Body of pancreas (tissue), 4 donors: Measurements from ENCODE around the gene NCOA1.

Source experiments
- POLR2A ChIP-seq, 3 donors: fragments of 450-650 bp; IDR thresholded peaks; one replicate each; pipeline ENCODE4 v1.6.1; 2016; ENCODE audit warnings: antibody characterized with exemption in 3 of 3, mild to moderate bottlenecking in 2 of 3
- TF ChIP-seq, protein P1 (sequence below), 7 experiments: fragments of 450-650 bp in 4 of 7; fragments of 200-600 bp in 3 of 7; sonication (generic) in 3 of 7; IDR thresholded peaks; one replicate each; pipeline ENCODE4 v1.5.1; 2016 to 2019; ENCODE audit warnings: antibody characterized with exemption in 7 of 7

DNA sequence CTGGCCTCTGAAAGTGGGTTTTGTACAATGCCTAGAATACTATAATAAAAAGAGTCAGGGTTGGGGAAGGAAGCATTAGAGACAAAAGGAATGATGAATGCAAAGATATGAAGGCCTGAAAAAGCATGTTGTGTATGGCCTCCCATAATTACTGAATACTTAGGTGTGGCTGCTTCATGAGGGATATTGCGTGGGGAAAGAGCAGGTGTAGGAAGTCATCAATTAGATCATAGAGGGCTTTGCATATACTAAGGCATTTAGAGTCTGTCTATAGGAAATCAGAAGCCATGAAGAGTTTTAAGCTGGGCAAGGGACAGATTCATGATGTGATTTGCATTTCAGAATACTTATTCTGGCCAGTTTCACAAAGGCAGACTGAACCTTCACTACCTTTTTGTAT lies 48.2 kb downstream of the NCOA1 start:
- no peak for TF ChIP-seq POLR2A (IDR thresholded peaks at IDR 0.05)
- TF ChIP-seq, protein P1, sequence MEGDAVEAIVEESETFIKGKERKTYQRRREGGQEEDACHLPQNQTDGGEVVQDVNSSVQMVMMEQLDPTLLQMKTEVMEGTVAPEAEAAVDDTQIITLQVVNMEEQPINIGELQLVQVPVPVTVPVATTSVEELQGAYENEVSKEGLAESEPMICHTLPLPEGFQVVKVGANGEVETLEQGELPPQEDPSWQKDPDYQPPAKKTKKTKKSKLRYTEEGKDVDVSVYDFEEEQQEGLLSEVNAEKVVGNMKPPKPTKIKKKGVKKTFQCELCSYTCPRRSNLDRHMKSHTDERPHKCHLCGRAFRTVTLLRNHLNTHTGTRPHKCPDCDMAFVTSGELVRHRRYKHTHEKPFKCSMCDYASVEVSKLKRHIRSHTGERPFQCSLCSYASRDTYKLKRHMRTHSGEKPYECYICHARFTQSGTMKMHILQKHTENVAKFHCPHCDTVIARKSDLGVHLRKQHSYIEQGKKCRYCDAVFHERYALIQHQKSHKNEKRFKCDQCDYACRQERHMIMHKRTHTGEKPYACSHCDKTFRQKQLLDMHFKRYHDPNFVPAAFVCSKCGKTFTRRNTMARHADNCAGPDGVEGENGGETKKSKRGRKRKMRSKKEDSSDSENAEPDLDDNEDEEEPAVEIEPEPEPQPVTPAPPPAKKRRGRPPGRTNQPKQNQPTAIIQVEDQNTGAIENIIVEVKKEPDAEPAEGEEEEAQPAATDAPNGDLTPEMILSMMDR (IDR thresholded peaks at IDR 0.05), result no peak
